ENCODE measurements around the gene GSC2. TPM values are rescaled to one million over a fixed set of nuclear protein-coding genes. Genes with fewer than 3 reads are reported as not detected.
A peak's percentile ranks its signal among the peaks of the same experiment; 100 is the strongest.

The GSC2 gene
- total RNA-seq, 1 donor from 2014 or later: not detected

DNA sequence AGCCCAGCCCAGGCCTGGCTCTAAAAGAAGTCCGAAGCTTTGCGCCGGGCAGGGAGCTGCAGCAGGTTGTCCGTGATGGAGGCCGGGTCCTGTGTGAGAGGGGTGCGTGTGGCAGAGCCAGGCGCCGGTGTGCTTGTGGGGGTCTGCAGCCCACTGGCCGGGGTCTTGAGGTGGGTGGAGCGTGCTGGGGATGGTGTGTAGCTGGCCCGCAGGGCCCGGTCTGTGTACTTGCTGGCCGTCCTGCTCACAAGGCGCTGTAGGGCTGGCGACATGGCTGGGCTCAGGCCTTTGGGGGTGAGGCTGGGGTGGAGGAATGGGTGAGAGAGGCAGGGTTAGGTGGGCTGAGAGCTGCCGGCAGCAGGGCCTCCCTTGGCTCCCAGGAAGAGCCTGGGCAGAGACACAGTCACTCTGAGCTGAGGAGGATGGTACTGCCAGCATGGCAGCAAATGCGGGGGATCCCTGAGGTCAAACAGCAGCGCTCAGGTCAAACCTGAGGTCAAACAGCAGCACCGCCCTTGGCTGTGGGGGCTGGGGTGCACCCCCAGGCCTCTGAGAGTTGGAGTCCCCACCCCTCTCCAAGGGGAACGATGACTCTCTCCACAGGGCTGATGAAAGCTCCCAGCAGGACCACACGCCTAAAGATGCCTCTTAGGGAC lies 15.8 kb downstream of the GSC2 start:
- H3K4me3 Mint-ChIP-seq (ENCODE audit: unreplicated experiment): no peak overlapping the region
- no peaks in the 10 kb centered on the region for H3K4me1 Mint-ChIP-seq (ENCODE audit: low read depth)
- H3K27me3 Mint-ChIP-seq (ENCODE audit: low read depth): no peaks in the 10 kb centered on the region
- H3K36me3 Mint-ChIP-seq (ENCODE audit: low read depth): peaks cover 41% of the 10 kb centered on the region
- no peak overlapping the region for H3K27ac Mint-ChIP-seq (ENCODE audit: unreplicated experiment)
- H3K9me3 Mint-ChIP-seq (ENCODE audit: low read depth): no peaks in the 10 kb centered on the region
- peak; percentile 93 for DNase-seq (ENCODE audit: low spot score)
- TF ChIP-seq, protein P1, sequence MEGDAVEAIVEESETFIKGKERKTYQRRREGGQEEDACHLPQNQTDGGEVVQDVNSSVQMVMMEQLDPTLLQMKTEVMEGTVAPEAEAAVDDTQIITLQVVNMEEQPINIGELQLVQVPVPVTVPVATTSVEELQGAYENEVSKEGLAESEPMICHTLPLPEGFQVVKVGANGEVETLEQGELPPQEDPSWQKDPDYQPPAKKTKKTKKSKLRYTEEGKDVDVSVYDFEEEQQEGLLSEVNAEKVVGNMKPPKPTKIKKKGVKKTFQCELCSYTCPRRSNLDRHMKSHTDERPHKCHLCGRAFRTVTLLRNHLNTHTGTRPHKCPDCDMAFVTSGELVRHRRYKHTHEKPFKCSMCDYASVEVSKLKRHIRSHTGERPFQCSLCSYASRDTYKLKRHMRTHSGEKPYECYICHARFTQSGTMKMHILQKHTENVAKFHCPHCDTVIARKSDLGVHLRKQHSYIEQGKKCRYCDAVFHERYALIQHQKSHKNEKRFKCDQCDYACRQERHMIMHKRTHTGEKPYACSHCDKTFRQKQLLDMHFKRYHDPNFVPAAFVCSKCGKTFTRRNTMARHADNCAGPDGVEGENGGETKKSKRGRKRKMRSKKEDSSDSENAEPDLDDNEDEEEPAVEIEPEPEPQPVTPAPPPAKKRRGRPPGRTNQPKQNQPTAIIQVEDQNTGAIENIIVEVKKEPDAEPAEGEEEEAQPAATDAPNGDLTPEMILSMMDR (IDR thresholded peaks at IDR 0.05): no peak

DNA sequence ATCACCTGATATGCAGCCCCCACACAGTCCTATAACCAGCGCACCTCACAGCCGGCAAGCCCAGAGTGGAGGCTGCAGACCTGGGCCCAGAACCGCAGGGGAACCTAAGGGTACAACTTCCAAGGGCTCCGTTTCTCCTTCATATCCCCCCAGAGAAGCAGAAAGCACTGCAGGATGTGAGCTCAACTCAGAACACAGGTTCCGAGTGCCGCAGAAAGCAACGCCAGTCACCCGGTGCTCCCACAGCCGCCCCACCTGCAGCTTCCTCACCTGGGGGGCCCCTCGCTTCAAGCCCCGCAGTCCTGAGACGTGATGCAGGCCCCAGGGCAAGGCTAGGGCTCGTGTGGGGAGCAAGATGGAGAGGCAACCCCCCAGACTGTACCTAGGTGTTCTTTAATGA lies 16.5 kb downstream of the GSC2 start:
- no peak overlapping the region for H3K4me3 Mint-ChIP-seq (ENCODE audit: unreplicated experiment)
- H3K4me1 Mint-ChIP-seq (ENCODE audit: low read depth): no peaks in the 10 kb centered on the region
- H3K36me3 Mint-ChIP-seq (ENCODE audit: low read depth): peaks cover 37% of the 10 kb centered on the region
- no peaks in the 10 kb centered on the region for H3K9me3 Mint-ChIP-seq (ENCODE audit: low read depth)
- H3K27ac Mint-ChIP-seq (ENCODE audit: unreplicated experiment): no peak overlapping the region
- H3K27me3 Mint-ChIP-seq (ENCODE audit: low read depth): no peaks in the 10 kb centered on the region
- TF ChIP-seq, protein P1 (IDR thresholded peaks at IDR 0.05): no peak
- no peak for DNase-seq (ENCODE audit: low spot score)

DNA sequence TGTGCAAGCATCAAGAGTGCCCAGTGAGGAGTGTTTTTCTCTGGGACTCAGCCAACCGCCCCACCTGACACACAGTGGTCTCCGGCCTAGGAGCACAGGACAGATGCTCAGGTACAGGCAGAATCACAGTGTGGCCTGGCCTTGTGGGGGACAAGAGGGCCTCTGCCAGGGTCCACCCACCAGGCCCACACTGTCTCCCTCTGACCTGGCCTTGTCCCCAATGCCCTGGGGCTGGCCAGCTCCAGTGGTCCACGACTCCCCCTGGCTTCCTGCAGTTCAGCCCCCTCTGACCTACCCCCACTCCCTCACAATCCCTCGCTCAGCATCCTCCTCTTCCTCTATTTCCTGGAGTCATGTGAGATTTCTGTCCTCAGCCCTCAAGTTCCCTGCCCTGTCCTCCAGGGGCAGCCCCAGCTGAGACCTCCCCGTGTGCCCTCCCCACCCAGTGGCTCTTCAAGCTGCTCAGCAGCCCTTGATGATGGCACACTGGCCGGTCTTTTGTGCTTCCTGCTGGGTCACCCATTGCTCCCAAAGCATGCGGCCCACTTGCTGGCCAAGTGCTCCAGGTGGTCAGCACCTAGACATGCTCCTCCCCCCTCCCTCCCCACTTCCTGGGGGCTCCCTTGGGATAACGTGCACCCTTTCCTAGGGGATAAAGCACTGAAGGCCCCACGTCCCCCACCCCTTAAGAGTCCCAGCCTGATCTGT lies 17.2 kb downstream of the GSC2 start:
- Mint-ChIP-seq H3K4me1 (ENCODE audit: low read depth) (no peaks in the 10 kb centered on the region), H3K36me3 (ENCODE audit: low read depth) (peaks cover 37% of the 10 kb centered on the region), H3K27me3 (ENCODE audit: low read depth) (no peaks in the 10 kb centered on the region), H3K9me3 (ENCODE audit: low read depth) (no peaks in the 10 kb centered on the region), H3K4me3 (ENCODE audit: unreplicated experiment) (no peak overlapping the region), H3K27ac (ENCODE audit: unreplicated experiment) (no peak overlapping the region)
- no peak for DNase-seq (ENCODE audit: low spot score)
- TF ChIP-seq, protein P1 (IDR thresholded peaks at IDR 0.05): no peak

DNA sequence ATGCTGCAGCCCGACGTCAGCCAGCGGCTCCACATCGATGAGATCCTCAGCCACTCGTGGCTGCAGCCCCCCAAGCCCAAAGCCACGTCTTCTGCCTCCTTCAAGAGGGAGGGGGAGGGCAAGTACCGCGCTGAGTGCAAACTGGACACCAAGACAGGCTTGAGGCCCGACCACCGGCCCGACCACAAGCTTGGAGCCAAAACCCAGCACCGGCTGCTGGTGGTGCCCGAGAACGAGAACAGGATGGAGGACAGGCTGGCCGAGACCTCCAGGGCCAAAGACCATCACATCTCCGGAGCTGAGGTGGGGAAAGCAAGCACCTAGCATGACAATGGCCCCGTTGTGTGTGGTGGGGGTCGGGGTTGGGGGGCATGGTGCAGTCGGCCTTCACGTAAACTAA lies 17.9 kb downstream of the GSC2 start:
- Mint-ChIP-seq H3K4me3 (ENCODE audit: unreplicated experiment) (no peak overlapping the region), H3K9me3 (ENCODE audit: low read depth) (no peaks in the 10 kb centered on the region), H3K27ac (ENCODE audit: unreplicated experiment) (no peak overlapping the region), H3K4me1 (ENCODE audit: low read depth) (no peaks in the 10 kb centered on the region), H3K36me3 (ENCODE audit: low read depth) (peaks cover 37% of the 10 kb centered on the region), H3K27me3 (ENCODE audit: low read depth) (no peaks in the 10 kb centered on the region)
- TF ChIP-seq, protein P1 (IDR thresholded peaks at IDR 0.05): no peak
- DNase-seq (ENCODE audit: low spot score): no peak

DNA sequence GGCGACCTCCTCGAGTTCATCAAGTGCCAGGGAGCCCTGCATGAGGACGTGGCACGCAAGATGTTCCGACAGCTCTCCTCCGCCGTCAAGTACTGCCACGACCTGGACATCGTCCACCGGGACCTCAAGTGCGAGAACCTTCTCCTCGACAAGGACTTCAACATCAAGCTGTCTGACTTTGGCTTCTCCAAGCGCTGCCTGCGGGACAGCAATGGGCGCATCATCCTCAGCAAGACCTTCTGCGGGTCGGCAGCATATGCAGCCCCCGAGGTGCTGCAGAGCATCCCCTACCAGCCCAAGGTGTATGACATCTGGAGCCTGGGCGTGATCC lies 18.4 kb downstream of the GSC2 start:
- Mint-ChIP-seq H3K4me1 (ENCODE audit: low read depth) (no peaks in the 10 kb centered on the region), H3K27ac (ENCODE audit: unreplicated experiment) (no peak overlapping the region), H3K27me3 (ENCODE audit: low read depth) (no peaks in the 10 kb centered on the region), H3K36me3 (ENCODE audit: low read depth) (peaks cover 32% of the 10 kb centered on the region), H3K9me3 (ENCODE audit: low read depth) (no peaks in the 10 kb centered on the region), H3K4me3 (ENCODE audit: unreplicated experiment) (no peak overlapping the region)
- no peak for DNase-seq (ENCODE audit: low spot score)
- TF ChIP-seq, protein P1 (IDR thresholded peaks at IDR 0.05): no peak
